ENCODE results near the gene GABBR2. TPM values are rescaled to one million over a fixed set of nuclear protein-coding genes. Genes with fewer than 3 reads are reported as not detected.

The GABBR2 gene
- total and polyA plus RNA-seq, 12 donors: 0.17 to 9.0 (median 3.7) TPM

DNA sequence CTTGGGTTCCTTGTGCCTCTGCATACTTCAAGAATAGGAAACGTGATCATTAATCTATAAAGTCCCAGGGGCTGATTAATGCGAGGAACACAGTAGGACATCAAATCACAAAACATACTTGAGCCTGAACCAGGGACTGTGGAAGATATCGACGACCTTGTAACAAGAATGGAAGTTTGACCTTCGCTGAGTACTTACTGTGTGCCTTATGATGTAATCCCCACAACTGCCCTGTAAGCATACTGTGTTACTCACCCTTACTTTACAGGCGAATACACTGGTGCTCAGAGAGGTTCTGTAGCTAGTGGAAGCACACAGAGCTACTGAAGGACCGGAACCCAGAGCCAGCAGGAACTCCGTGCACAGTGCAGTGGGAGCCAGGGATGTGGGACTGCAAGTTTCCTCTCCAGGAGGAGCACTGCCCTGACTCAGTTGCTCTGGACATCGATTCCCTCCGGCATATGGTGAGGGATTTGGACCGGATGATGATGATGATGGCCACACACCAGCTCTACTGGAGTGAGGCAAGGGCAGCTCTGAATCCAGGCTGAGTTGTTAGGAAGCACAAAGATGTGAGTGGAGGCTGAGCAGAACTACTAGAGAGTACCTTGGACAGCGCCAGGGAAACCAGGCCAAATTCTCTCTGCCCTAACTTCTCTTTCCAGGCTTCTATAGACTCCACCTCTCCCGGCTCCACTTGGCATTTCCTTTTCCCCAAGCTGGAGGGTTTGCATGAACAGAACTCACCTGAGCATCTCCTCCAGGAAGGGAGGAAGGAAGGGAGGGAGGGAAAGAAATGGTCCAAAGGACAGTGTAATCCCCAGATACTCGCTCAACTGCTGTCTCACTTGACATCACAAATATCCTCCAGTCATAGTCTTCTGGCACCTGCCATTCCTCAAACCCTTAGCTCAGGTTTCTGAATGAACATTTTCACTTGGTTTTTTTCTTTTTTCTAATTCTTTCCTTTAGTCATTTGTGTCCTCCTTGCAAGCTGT is 1.5 kb upstream of the GABBR2 start:
- Histone ChIP-seq H3K36me3 (replicated peaks in 1 of 2) (no peaks in the 10 kb centered on the region), H3K27ac (no peak overlapping the region), H3K9me3 (replicated peaks in 1 of 3) (no peaks in the 10 kb centered on the region), H3K27me3 (peaks cover 27% of the 10 kb centered on the region), H3K4me1 (replicated peaks in 1 of 2) (no peaks in the 10 kb centered on the region), H3K4me3 (no peak overlapping the region)
- intact Hi-C loops (cut with DNase I): no loop called here
- TF ChIP-seq, protein P1, sequence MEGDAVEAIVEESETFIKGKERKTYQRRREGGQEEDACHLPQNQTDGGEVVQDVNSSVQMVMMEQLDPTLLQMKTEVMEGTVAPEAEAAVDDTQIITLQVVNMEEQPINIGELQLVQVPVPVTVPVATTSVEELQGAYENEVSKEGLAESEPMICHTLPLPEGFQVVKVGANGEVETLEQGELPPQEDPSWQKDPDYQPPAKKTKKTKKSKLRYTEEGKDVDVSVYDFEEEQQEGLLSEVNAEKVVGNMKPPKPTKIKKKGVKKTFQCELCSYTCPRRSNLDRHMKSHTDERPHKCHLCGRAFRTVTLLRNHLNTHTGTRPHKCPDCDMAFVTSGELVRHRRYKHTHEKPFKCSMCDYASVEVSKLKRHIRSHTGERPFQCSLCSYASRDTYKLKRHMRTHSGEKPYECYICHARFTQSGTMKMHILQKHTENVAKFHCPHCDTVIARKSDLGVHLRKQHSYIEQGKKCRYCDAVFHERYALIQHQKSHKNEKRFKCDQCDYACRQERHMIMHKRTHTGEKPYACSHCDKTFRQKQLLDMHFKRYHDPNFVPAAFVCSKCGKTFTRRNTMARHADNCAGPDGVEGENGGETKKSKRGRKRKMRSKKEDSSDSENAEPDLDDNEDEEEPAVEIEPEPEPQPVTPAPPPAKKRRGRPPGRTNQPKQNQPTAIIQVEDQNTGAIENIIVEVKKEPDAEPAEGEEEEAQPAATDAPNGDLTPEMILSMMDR (IDR thresholded peaks at IDR 0.05): no peak
- TF ChIP-seq POLR2A (IDR thresholded peaks at IDR 0.05): no peak
- DNase-seq: peak in 4 of 7 donors; percentile 13 to 23 (median 18)
- 53 to 60% (median 59%) methylated on average over 12 to 14 of the region's 14 CpGs for WGBS, 4 donors

DNA sequence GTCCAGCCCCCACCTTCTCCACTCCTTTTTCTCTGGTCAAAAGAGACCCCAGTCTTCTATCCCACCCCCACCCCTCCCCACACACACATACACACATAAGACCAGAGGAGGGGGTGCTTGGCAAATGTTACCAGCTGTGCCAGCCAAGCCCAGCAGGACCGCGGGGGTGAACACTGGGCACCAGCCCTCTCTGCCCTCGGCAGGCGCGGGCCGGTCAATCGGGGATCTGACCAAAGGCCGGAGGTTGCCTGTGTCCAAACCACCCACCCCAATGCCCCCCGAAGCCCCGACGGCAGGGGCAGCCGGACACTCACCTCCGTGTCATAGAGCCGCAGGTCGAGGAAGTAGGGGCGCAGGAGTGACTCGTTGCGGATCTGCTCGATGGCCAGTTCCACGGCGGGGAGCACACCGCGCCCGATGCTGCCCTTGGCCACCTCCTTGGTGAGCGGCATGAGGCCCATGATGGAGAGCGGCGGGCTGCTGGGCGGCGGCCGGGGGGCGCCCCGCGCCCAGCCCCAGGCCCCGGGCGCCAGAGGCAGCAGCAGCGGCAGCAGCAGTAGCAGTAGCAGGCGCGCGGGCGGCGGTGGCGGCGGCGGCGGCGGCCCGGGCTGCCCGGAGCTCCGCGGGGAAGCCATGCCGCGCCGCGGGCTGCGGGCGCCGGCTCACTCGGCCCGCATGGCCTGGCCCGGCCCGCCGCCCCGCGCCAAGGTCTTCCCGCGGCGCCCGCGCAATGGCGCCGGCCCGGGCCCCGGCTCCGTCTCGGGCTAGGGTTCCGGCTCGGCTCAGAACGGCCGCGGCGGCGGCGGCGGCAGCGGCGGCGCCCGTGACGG is 417 bp downstream of the GABBR2 start:
- intact Hi-C loops (cut with DNase I): no loop called here
- Histone ChIP-seq H3K4me3 (peak overlapping the region in 1 of 4 donors; percentile 48), H3K27me3 (peaks cover 27% of the 10 kb centered on the region), H3K27ac (no peak overlapping the region), H3K36me3 (replicated peaks in 1 of 2) (no peaks in the 10 kb centered on the region), H3K9me3 (replicated peaks in 1 of 3) (no peaks in the 10 kb centered on the region), H3K4me1 (replicated peaks in 1 of 2) (no peaks in the 10 kb centered on the region)
- no peak for DNase-seq
- 1 to 3% (median 3%) methylated on average over 29 to 84 of the region's 89 CpGs; no CpG with 5 or more reads in 1 of the 4 donors for WGBS, 4 donors
- TF ChIP-seq POLR2A (IDR thresholded peaks at IDR 0.05): no peak
- TF ChIP-seq, protein P1 (IDR thresholded peaks at IDR 0.05): no peak

DNA sequence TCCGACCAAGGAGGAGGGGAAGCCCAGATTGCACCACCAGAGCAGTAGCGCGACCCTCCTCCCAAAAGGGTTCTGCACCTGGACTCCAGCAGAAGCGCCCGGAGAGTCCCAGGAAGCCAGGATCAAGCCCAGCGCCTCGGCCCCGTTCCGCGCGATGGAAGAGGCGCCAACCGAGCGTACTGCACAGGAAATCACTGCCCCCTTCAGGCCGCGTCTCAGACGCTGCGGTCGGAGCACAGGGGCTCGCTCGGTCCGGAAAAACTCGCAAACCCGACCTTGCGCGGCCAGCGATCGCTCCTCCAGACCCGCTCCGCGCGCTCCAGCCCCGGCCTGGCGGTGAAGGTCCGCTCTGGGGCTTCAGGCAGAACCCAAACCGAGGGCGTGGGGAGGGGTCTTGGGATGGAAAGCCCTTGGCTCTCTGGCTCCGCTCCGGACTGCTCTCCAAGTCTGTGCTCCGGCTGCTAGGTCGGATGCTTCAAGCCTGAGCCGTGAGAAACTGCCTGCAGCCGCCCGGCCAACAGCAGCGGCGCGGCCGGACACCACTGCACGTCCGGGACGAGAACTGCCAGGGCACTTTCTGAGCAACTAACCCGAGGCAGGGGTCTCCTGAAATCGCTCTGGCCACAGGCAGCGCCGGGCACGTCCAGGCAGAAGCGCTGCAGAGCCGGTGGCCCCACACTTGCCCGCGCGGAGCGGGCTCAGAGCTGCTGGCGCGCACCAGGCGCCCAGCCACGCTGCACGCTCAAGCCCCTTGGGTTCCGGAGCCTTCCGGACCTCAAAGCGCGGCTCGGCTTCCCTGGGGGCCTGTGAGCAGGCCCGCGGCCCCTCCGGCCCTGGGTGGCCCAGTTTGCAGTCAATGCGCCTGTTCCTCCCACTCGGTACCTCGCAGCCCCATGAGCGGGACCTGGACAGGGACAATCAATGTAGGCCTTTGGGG is 1.3 kb downstream of the GABBR2 start:
- Histone ChIP-seq H3K27ac (no peak overlapping the region), H3K4me1 (replicated peaks in 1 of 2) (no peaks in the 10 kb centered on the region), H3K27me3 (peaks cover 27% of the 10 kb centered on the region), H3K4me3 (no peak overlapping the region), H3K36me3 (replicated peaks in 1 of 2) (no peaks in the 10 kb centered on the region), H3K9me3 (replicated peaks in 1 of 3) (no peaks in the 10 kb centered on the region)
- peak; percentile 33 to 68 (median 45) for DNase-seq
- intact Hi-C loops (cut with DNase I): no loop called here
- whole genome bisulfite sequencing, 4 donors: 1 to 6% (median 3%) methylated on average over 22 to 79 of the region's 79 CpGs
- no peak for TF ChIP-seq POLR2A (IDR thresholded peaks at IDR 0.05)
- TF ChIP-seq, protein P1 (IDR thresholded peaks at IDR 0.05): peak; percentile 13 to 51 (median 28)

Measured in adrenal gland (tissue), 12 donors.